GM21447 (cell line): ENCODE measurements around the gene HOXD4.

ENCODE experiments used
- ATAC-seq: cut with Tn5 transposase; IDR thresholded peaks from one replicate; pipeline ENCODE4 v1.9.1; 2021; ENCODE audit not compliant: unreplicated experiment

Gene HOXD4

GRCh38 chr2:176151442-176152287 lies at the start of gene HOXD4:
TSS of gene HOXD4 (plus strand) at chr2:176151550. CDS start at chr2:176151634, 84 bp downstream.
- no peak for ATAC-seq

GRCh38 chr2:176101842-176102241 lies 49.5 kb upstream of the HOXD4 start:
- ATAC-seq = no peak

- ATAC-seq = no peak
Observed at GRCh38 chr2:176102309-176102866, 49.0 kb upstream of the HOXD4 start.

GRCh38 chr2:176103194-176103593 lies 48.2 kb upstream of the HOXD4 start:
- no peak for ATAC-seq

- no peak for ATAC-seq
Observed at GRCh38 chr2:176103742-176104315, 47.5 kb upstream of the HOXD4 start.

- no peak for ATAC-seq
Observed at GRCh38 chr2:176104316-176105077, 46.9 kb upstream of the HOXD4 start.

- no peak for ATAC-seq
Observed at GRCh38 chr2:176105078-176105729, 46.1 kb upstream of the HOXD4 start.

GRCh38 chr2:176105730-176106580 lies 45.4 kb upstream of the HOXD4 start:
- ATAC-seq = no peak

GRCh38 chr2:176106581-176107539 lies 44.5 kb upstream of the HOXD4 start, which contains the start of gene HOXD11:
TSS of gene HOXD11 (plus strand) at chr2:176107280. CDS start at chr2:176107356, 76 bp downstream.
- no peak for ATAC-seq

- ATAC-seq = no peak
Observed at GRCh38 chr2:176107731-176108181, 43.6 kb upstream of the HOXD4 start.

GRCh38 chr2:176109192-176109901 lies 42.0 kb upstream of the HOXD4 start:
- ATAC-seq = no peak

GRCh38 chr2:176109946-176110345 lies 41.4 kb upstream of the HOXD4 start:
- ATAC-seq = no peak

GRCh38 chr2:176110415-176111308 lies 40.7 kb upstream of the HOXD4 start:
- no peak for ATAC-seq

GRCh38 chr2:176111309-176111663 lies 40.1 kb upstream of the HOXD4 start:
- ATAC-seq = no peak

- no peak for ATAC-seq
Observed at GRCh38 chr2:176111846-176112374, 39.4 kb upstream of the HOXD4 start.

GRCh38 chr2:176112375-176113302 lies 38.7 kb upstream of the HOXD4 start:
- no peak for ATAC-seq
